ENCODE data around the gene CGNL1. TPM values are rescaled to one million over a fixed set of nuclear protein-coding genes. Genes with fewer than 3 reads are reported as not detected.

Gene CGNL1
- total and polyA plus RNA-seq, 7 donors, result 0.69 to 7.2 (median 2.4) TPM

- DNase-seq, result no peak
- Histone ChIP-seq H3K27ac (peak overlapping the region in 3 of 4 donors; percentile 23 to 35 (median 35)), H3K27me3 (no peaks in the 10 kb centered on the region), H3K4me3 (no peak overlapping the region), H3K36me3 (no peaks in the 10 kb centered on the region), H3K9me3 (no peaks in the 10 kb centered on the region), H3K4me1 (peaks cover 0 to 18% (median 13%) of the 10 kb centered on the region in 4 donors)
- TF ChIP-seq POLR2A (IDR thresholded peaks at IDR 0.05) (no peak), CTCF (IDR thresholded peaks at IDR 0.05) (no peak), POLR2AphosphoS5 (IDR thresholded peaks at IDR 0.05) (no peak), EP300 (IDR thresholded peaks at IDR 0.05) (no peak)
- 91 to 93% methylated on average over 4 of the region's 4 CpGs for WGBS, 2 donors
- intact Hi-C loops (cut with DNase I), result loop anchor here (10.0 kb wide), 1 partner anchor 510 kb away; the partner anchor contains the start of gene ALDH1A2
Measured at GRCh38 chr15:57554812-57555179, 178.5 kb downstream of the CGNL1 start.

- H3K4me1 ChIP-seq, result peaks cover 0 to 22% (median 16%) of the 10 kb centered on the region in 4 donors
- no peaks in the 10 kb centered on the region for H3K9me3 ChIP-seq
- DNase-seq, result no peak
- 93 to 96% methylated on average over 3 of the region's 3 CpGs for WGBS, 2 donors
- H3K27me3 ChIP-seq, result no peaks in the 10 kb centered on the region
- peak overlapping the region in 2 of 4 donors; percentile 23 to 35 for H3K27ac ChIP-seq
- no peak for TF ChIP-seq POLR2A (IDR thresholded peaks at IDR 0.05)
- TF ChIP-seq CTCF (IDR thresholded peaks at IDR 0.05), result no peak
- no peak for TF ChIP-seq EP300 (IDR thresholded peaks at IDR 0.05)
- TF ChIP-seq POLR2AphosphoS5 (IDR thresholded peaks at IDR 0.05), result no peak
- no peak overlapping the region for H3K4me3 ChIP-seq
- intact Hi-C loops (cut with DNase I), result loop anchor here (10.0 kb wide), 1 partner anchor 510 kb away; the partner anchor contains the start of gene ALDH1A2
- no peaks in the 10 kb centered on the region for H3K36me3 ChIP-seq
Measured at GRCh38 chr15:57555270-57555669, 179.0 kb downstream of the CGNL1 start.

GRCh38 chr15:57556040-57556439, 179.7 kb downstream of the CGNL1 start:
- no peaks in the 10 kb centered on the region for H3K9me3 ChIP-seq
- 94% methylated on average over 9 of the region's 9 CpGs for WGBS, 2 donors
- intact Hi-C loops (cut with DNase I), result loop anchor here (10.0 kb wide), 1 partner anchor 509 kb away; the partner anchor contains the start of gene ALDH1A2
- no peak overlapping the region for H3K27ac ChIP-seq
- H3K36me3 ChIP-seq, result no peaks in the 10 kb centered on the region
- no peak for DNase-seq
- H3K4me3 ChIP-seq, result no peak overlapping the region
- no peaks in the 10 kb centered on the region for H3K27me3 ChIP-seq
- H3K4me1 ChIP-seq, result peaks cover 0 to 27% (median 22%) of the 10 kb centered on the region in 4 donors
- no peak for TF ChIP-seq EP300 (IDR thresholded peaks at IDR 0.05)
- no peak for TF ChIP-seq POLR2AphosphoS5 (IDR thresholded peaks at IDR 0.05)
- no peak for TF ChIP-seq CTCF (IDR thresholded peaks at IDR 0.05)
- TF ChIP-seq POLR2A (IDR thresholded peaks at IDR 0.05), result no peak

DNA sequence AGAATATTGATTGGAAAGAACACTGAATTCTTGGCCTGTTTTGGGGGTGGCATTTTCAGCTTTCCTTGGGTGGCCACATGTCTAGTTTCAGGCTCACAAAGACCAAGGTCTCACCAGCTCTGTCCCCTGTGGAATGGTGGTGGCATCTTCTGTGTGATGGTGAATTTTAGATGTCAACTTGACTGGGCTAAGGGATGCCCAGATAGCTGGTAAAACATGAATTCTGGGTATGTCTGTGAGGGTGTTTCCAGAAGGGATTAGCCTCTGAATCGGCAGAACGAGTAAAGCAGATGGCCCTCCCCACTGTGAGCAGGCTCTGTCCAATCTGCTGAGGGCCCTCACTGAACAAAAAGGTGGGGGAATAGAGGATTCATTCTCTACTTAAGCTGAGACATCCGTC, 181.0 kb downstream of the CGNL1 start:
- Histone ChIP-seq H3K4me3 (no peak overlapping the region), H3K9me3 (no peaks in the 10 kb centered on the region), H3K4me1 (peaks cover 0 to 23% (median 20%) of the 10 kb centered on the region in 4 donors), H3K36me3 (no peaks in the 10 kb centered on the region), H3K27ac (no peak overlapping the region), H3K27me3 (no peaks in the 10 kb centered on the region)
- 94 to 96% methylated on average over 3 of the region's 3 CpGs for WGBS, 2 donors
- DNase-seq, result no peak
- intact Hi-C loops (cut with DNase I), result loop anchor here (10.0 kb wide), 1 partner anchor 508 kb away; the partner anchor contains the start of gene ALDH1A2
- no peak for TF ChIP-seq CTCF (IDR thresholded peaks at IDR 0.05)
- no peak for TF ChIP-seq EP300 (IDR thresholded peaks at IDR 0.05)
- no peak for TF ChIP-seq POLR2AphosphoS5 (IDR thresholded peaks at IDR 0.05)
- TF ChIP-seq POLR2A (IDR thresholded peaks at IDR 0.05), result no peak

DNA sequence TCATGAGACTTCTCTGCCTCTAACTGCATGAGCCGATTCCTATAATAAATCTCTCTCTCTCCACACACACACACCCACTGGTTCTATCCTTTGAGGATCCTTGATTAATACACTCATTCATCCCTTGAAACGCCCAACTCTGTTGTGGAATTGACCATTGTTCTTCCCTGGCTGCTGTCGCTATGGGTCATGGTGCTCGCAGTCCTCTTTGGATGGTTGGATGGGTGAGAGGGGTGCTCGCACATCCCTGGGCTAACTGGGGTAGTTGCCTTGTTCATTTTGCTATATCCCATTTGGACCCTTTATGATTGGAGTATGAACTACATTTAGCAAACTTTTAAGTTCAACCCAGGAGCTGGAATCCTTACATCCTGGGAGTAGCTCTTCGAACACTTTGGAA, 181.5 kb downstream of the CGNL1 start:
- Histone ChIP-seq H3K27me3 (no peaks in the 10 kb centered on the region), H3K27ac (no peak overlapping the region), H3K4me1 (peaks cover 0 to 23% (median 20%) of the 10 kb centered on the region in 4 donors), H3K9me3 (no peaks in the 10 kb centered on the region), H3K36me3 (no peaks in the 10 kb centered on the region), H3K4me3 (no peak overlapping the region)
- TF ChIP-seq EP300 (IDR thresholded peaks at IDR 0.05) (no peak), POLR2AphosphoS5 (IDR thresholded peaks at IDR 0.05) (no peak), CTCF (IDR thresholded peaks at IDR 0.05) (no peak), POLR2A (IDR thresholded peaks at IDR 0.05) (no peak)
- intact Hi-C loops (cut with DNase I), result loop anchor here (10.0 kb wide), 1 partner anchor 507 kb away; the partner anchor contains the start of gene ALDH1A2
- DNase-seq, result no peak
- whole genome bisulfite sequencing, 2 donors, result 92 to 94% methylated on average over 6 of the region's 6 CpGs
